Tibial nerve (tissue), 4 donors: ENCODE data around the gene RNF181. TPM values are rescaled to one million over a fixed set of nuclear protein-coding genes. Genes with fewer than 3 reads are reported as not detected.

Source experiments
- DNase-seq, 2 donors: peaks; one replicate each; pipeline ENCODE4 v3.0.0-alpha.2; 2019; ENCODE audit warnings: low spot score in 2 of 2
- H3K27ac ChIP-seq, 4 donors: fragments of 200-600 bp; sonication (generic) in 3 of 4; one replicate each; pipeline ENCODE4 v1.5.1; 2017 to 2019; ENCODE audit warnings: mild to moderate bottlenecking in 1 of 4
- H3K27me3 ChIP-seq, 2 donors: fragments of 200-600 bp; sonication (generic) in 1 of 2; one replicate each; pipeline versions ENCODE4 v1.5.1 to v1.6.0; 2017 to 2019
- H3K36me3 ChIP-seq, 3 donors: fragments of 200-600 bp; sonication (generic); one replicate each; pipeline ENCODE4 v1.5.1; 2018 to 2019
- H3K4me1 ChIP-seq, 4 donors: fragments of 200-600 bp; sonication (generic) in 3 of 4; one replicate each; pipeline ENCODE4 v1.5.1; 2017 to 2019
- H3K4me3 ChIP-seq, 4 donors: fragments of 200-600 bp; sonication (generic) in 3 of 4; one replicate each; pipeline ENCODE4 v1.5.1; 2017 to 2019; ENCODE audit warnings: mild to moderate bottlenecking in 1 of 4, moderate library complexity in 1 of 4
- H3K9me3 ChIP-seq, 4 donors: fragments of 200-600 bp; sonication (generic) in 3 of 4; one replicate each; pipeline ENCODE4 v1.5.1; 2017 to 2019
- CTCF ChIP-seq, 5 experiments: fragments of 200-600 bp in 3 of 5; fragments of 450-650 bp in 2 of 5; sonication (generic) in 3 of 5; IDR thresholded peaks; one replicate each; pipeline ENCODE4 v1.5.1; 2016 to 2019; ENCODE audit warnings: antibody characterized with exemption in 5 of 5, mild to moderate bottlenecking in 3 of 5, moderate library complexity in 2 of 5
- EP300 ChIP-seq, 2 donors: sonication (generic); formaldehyde crosslinking; IDR thresholded peaks; one replicate each; pipeline ENCODE4 v1.6.1; 2017; ENCODE audit warnings: antibody characterized with exemption in 2 of 2, mild to moderate bottlenecking in 1 of 2
- POLR2A ChIP-seq, 2 donors: fragments of 450-650 bp; IDR thresholded peaks; one replicate each; pipeline ENCODE4 v1.6.1; 2017; ENCODE audit warnings: antibody characterized with exemption in 2 of 2, mild to moderate bottlenecking in 2 of 2, moderate library complexity in 2 of 2
- WGBS, 2 donors: methylation state at CpG; one replicate each; pipeline ENCODE4 v1.1.5; 2018; 5-methylcytosine and 5-hydroxymethylcytosine counted together
- total RNA-seq, 4 donors: library from RNA; depleted of rRNA; stranded (reverse); fragments of >200 nt; gene quantifications; one replicate each; pipeline ENCODE4 v1.1.0, GENCODE V29; 2016

Gene RNF181
- total RNA-seq, 4 donors from 2014 or later, result 117 to 212 (median 162) TPM

DNA sequence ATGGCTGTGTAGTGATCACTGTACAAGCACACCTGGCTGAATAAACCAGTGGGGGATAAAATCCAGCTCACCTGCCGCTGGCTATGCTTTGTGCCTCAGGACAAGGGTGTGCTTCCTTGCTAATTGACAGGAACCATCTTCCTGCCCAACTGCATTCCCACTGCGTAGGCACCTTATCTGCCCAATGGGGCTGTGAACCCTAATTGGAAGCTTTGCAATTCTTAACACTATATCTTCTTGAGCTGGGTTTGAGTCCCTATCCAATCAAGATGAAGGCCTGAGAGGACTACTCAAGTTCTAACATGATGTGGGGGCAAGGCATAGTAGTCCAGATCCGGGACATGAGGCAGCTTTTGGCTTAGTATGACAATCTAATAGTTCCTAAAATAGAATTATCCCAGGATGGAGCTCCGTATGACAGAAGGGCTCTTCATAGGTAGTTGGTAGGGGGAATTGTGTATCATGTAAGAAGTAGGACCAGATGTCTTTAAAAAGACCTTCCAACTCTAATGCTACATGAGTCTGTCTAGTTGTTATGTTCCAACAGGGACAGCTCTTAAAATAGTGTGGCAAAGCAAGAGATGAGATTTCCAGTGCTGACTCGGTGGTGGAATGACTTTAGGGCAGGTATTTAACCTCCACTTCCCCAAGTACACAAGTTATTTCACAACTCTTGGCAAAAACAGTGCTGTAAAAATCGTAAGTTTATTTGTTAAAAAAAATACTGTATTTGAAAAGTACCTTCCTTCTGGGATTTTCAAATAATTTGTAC, 9.2 kb downstream of the RNF181 start:
- 54 to 55% methylated on average over 6 of the region's 6 CpGs for whole genome bisulfite sequencing, 2 donors
- no peak for DNase-seq
- Histone ChIP-seq H3K36me3 (peaks cover 0 to 42% (median 0%) of the 10 kb centered on the region in 3 donors), H3K27ac (peak overlapping the region in 3 of 4 donors; percentile 38 to 80 (median 61)), H3K27me3 (no peaks in the 10 kb centered on the region), H3K4me3 (no peak overlapping the region), H3K4me1 (peaks cover 0 to 86% (median 37%) of the 10 kb centered on the region in 4 donors), H3K9me3 (no peaks in the 10 kb centered on the region)
- TF ChIP-seq EP300 (IDR thresholded peaks at IDR 0.05) (peak in 1 of 2 donors; percentile 13), POLR2A (IDR thresholded peaks at IDR 0.05) (no peak), CTCF (IDR thresholded peaks at IDR 0.05) (no peak)

DNA sequence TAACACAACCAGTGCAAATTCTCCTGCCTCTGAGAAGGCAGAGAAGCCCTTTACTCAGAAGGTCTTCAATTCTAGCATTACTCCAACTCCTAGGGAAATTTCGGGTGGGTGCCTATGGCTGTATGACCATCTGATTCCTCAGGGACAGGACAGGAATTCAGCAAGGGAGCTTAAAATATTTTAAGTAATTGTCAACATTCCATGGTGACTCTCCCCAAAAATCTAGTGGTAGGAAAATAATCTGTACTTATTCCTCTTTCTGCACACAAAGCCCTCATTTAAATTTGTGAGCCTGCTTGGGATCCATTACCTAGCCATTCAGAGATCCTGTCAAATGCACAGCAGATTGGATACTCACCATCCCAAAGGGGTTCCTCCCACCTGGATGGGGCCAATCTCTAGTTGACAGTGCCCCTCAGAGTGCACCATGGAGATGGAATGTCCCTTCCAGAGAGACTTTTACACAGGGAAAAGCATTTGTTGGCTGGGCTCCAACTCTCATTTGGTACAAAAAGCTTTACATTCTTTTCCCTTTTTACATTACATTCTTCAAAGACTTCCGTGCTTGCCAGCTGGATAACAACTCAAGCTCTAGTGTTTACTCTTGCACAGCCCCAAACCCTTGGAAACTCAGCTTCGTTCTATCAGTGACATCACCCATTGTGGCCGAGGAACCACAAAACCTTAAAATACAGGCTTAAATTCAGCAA, 10.0 kb downstream of the RNF181 start:
- Histone ChIP-seq H3K4me1 (peaks cover 0 to 86% (median 39%) of the 10 kb centered on the region in 4 donors), H3K9me3 (no peaks in the 10 kb centered on the region), H3K27ac (peak overlapping the region in 2 of 4 donors; percentile 61 to 80), H3K36me3 (peaks cover 0 to 36% (median 0%) of the 10 kb centered on the region in 3 donors), H3K27me3 (no peaks in the 10 kb centered on the region), H3K4me3 (no peak overlapping the region)
- no peak for DNase-seq
- 34 to 37% methylated on average over 4 of the region's 4 CpGs for WGBS, 2 donors
- no peak for TF ChIP-seq POLR2A (IDR thresholded peaks at IDR 0.05)
- no peak for TF ChIP-seq EP300 (IDR thresholded peaks at IDR 0.05)
- TF ChIP-seq CTCF (IDR thresholded peaks at IDR 0.05), result no peak

DNA sequence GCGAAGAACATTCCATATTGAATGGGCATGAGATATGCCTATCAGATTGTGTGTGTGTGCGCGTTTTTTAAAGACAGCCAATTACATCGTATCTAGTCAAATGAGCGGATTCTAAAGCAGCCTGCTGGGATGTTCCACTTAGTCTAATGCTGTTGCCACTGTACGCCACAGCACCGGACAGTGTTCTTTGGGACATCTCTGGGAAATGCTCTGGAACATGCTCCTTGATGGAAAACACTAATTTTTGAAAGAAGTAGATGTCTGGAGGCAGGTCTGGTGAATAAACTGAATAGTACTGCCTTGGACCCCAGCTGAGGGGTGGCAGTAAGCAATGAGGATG, 10.5 kb downstream of the RNF181 start:
- TF ChIP-seq POLR2A (IDR thresholded peaks at IDR 0.05), result no peak
- TF ChIP-seq CTCF (IDR thresholded peaks at IDR 0.05), result no peak
- TF ChIP-seq EP300 (IDR thresholded peaks at IDR 0.05), result no peak
- Histone ChIP-seq H3K27me3 (no peaks in the 10 kb centered on the region), H3K9me3 (no peaks in the 10 kb centered on the region), H3K4me1 (peaks cover 0 to 85% (median 39%) of the 10 kb centered on the region in 4 donors), H3K4me3 (no peak overlapping the region), H3K36me3 (peaks cover 0 to 31% (median 0%) of the 10 kb centered on the region in 3 donors), H3K27ac (peak overlapping the region in 2 of 4 donors; percentile 61 to 80)
- DNase-seq, result no peak
- 54 to 55% methylated on average over 7 of the region's 7 CpGs for WGBS, 2 donors

GRCh38 chr2:85607268-85608215, 12.0 kb downstream of the RNF181 start:
- no peak for TF ChIP-seq POLR2A (IDR thresholded peaks at IDR 0.05)
- no peak for TF ChIP-seq EP300 (IDR thresholded peaks at IDR 0.05)
- no peak for TF ChIP-seq CTCF (IDR thresholded peaks at IDR 0.05)
- Histone ChIP-seq H3K27ac (peak overlapping the region in 2 of 4 donors; percentile 26 to 31), H3K27me3 (no peaks in the 10 kb centered on the region), H3K9me3 (no peaks in the 10 kb centered on the region), H3K36me3 (peaks cover 0 to 31% (median 0%) of the 10 kb centered on the region in 3 donors), H3K4me1 (peaks cover 0 to 82% (median 37%) of the 10 kb centered on the region in 4 donors), H3K4me3 (no peak overlapping the region)
- 74 to 84% methylated on average over 9 of the region's 9 CpGs for WGBS, 2 donors
- DNase-seq, result no peak
